Vagina (tissue), 2 donors: Measurements from ENCODE around the gene EFCAB10.

Experiments
- POLR2A ChIP-seq, 2 donors: fragments of 450-650 bp; IDR thresholded peaks; one replicate each; pipeline ENCODE4 v1.6.1; 2017; ENCODE audit warnings: antibody characterized with exemption in 2 of 2, mild to moderate bottlenecking in 2 of 2, moderate library complexity in 2 of 2
- TF ChIP-seq, protein P1 (sequence below), 3 experiments: fragments of 450-650 bp in 2 of 3; fragments of 200-600 bp in 1 of 3; sonication (generic) in 1 of 3; IDR thresholded peaks; one replicate each; pipeline ENCODE4 v1.5.1; 2017 to 2019; ENCODE audit warnings: antibody characterized with exemption in 3 of 3, mild to moderate bottlenecking in 2 of 3, moderate library complexity in 2 of 3

DNA sequence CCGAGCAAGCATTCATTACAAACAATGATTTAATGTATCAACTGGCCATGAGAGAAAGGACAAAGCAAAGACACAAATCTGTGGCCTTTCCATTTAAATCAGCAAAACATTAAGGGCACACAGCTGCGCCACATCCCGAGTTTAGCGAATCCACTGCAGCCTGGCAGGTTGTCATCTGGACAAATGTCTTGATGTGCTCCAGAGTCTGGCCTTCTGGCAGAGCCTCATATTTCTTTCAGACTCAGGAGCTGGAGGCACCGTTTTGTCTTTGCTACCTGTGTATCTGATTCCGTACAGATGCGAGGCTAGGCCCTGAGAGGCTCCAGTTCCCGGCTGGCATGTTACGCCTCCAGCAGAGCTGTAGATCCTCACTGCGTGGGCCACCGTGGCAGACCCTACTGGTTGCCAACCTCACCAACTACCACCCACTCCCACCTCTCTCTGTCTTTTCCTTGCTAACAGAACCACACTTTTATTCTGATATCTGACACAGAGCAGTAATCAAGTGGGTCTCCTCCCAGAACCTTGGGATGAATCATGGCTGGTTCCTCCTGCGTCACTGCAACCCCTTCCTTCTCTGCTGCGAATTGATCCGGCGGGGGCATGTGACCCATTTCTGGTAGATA lies 40.9 kb upstream of the EFCAB10 start:
- TF ChIP-seq, protein P1, sequence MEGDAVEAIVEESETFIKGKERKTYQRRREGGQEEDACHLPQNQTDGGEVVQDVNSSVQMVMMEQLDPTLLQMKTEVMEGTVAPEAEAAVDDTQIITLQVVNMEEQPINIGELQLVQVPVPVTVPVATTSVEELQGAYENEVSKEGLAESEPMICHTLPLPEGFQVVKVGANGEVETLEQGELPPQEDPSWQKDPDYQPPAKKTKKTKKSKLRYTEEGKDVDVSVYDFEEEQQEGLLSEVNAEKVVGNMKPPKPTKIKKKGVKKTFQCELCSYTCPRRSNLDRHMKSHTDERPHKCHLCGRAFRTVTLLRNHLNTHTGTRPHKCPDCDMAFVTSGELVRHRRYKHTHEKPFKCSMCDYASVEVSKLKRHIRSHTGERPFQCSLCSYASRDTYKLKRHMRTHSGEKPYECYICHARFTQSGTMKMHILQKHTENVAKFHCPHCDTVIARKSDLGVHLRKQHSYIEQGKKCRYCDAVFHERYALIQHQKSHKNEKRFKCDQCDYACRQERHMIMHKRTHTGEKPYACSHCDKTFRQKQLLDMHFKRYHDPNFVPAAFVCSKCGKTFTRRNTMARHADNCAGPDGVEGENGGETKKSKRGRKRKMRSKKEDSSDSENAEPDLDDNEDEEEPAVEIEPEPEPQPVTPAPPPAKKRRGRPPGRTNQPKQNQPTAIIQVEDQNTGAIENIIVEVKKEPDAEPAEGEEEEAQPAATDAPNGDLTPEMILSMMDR (IDR thresholded peaks at IDR 0.05) = no peak
- TF ChIP-seq POLR2A (IDR thresholded peaks at IDR 0.05) = no peak
